ENCODE results near the gene FASTKD1. TPM values are rescaled to one million over a fixed set of nuclear protein-coding genes. Genes with fewer than 3 reads are reported as not detected.

FASTKD1 gene
- total RNA-seq, 1 donor from 2014 or later = 30.1 TPM

DNA sequence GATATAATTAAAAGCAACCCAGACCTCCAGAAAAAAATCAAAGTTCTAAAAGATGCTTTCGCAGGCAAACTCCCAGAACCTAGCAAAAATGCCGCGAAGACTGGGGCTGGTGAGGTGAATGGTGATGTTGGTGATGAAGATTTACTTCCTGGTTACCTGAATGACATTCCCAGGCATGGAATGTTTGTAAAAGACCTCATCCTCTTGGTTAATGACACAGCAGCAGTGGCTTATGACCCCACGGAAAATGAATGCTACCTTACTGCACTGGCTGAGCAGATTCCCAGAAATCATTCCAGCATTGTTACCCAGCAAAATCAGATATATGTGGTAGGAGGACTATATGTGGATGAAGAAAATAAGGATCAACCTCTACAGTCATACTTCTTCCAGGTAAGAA lies 63.2 kb downstream of the FASTKD1 start:
- H3K4me3 Mint-ChIP-seq = no peak overlapping the region
- no peaks in the 10 kb centered on the region for H3K27me3 Mint-ChIP-seq (ENCODE audit: low read depth)
- peaks cover under 1% of the 10 kb centered on the region for H3K4me1 Mint-ChIP-seq
- no peak for DNase-seq (ENCODE audit: low spot score in 2 of 2, unreplicated experiment in 2 of 2)
- no peaks in the 10 kb centered on the region for H3K9me3 Mint-ChIP-seq
- no peak overlapping the region for H3K27ac Mint-ChIP-seq
- TF ChIP-seq, protein P1, sequence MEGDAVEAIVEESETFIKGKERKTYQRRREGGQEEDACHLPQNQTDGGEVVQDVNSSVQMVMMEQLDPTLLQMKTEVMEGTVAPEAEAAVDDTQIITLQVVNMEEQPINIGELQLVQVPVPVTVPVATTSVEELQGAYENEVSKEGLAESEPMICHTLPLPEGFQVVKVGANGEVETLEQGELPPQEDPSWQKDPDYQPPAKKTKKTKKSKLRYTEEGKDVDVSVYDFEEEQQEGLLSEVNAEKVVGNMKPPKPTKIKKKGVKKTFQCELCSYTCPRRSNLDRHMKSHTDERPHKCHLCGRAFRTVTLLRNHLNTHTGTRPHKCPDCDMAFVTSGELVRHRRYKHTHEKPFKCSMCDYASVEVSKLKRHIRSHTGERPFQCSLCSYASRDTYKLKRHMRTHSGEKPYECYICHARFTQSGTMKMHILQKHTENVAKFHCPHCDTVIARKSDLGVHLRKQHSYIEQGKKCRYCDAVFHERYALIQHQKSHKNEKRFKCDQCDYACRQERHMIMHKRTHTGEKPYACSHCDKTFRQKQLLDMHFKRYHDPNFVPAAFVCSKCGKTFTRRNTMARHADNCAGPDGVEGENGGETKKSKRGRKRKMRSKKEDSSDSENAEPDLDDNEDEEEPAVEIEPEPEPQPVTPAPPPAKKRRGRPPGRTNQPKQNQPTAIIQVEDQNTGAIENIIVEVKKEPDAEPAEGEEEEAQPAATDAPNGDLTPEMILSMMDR (IDR thresholded peaks at IDR 0.05; ENCODE audit: unreplicated experiment) = no peak
- H3K36me3 Mint-ChIP-seq = peaks cover 5% of the 10 kb centered on the region

DNA sequence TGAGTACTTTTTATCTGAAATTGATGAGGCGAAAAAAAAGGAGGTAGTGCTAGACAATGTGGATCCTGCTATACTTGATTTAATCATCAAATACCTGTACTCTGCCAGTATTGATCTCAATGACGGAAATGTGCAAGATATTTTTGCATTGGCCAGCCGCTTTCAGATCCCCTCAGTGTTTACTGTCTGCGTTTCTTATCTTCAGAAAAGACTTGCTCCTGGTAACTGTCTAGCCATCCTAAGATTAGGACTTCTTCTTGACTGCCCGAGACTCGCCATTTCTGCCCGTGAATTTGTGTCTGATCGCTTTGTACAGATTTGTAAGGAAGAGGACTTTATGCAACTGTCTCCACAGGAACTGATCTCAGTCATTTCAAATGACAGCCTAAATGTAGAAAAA lies 63.7 kb downstream of the FASTKD1 start:
- no peak for DNase-seq (ENCODE audit: low spot score in 2 of 2, unreplicated experiment in 2 of 2)
- H3K27ac Mint-ChIP-seq = no peak overlapping the region
- no peaks in the 10 kb centered on the region for H3K4me1 Mint-ChIP-seq
- H3K9me3 Mint-ChIP-seq = no peaks in the 10 kb centered on the region
- no peaks in the 10 kb centered on the region for H3K27me3 Mint-ChIP-seq (ENCODE audit: low read depth)
- H3K4me3 Mint-ChIP-seq = no peak overlapping the region
- H3K36me3 Mint-ChIP-seq = peaks cover 8% of the 10 kb centered on the region
- TF ChIP-seq, protein P1 (IDR thresholded peaks at IDR 0.05; ENCODE audit: unreplicated experiment) = no peak

DNA sequence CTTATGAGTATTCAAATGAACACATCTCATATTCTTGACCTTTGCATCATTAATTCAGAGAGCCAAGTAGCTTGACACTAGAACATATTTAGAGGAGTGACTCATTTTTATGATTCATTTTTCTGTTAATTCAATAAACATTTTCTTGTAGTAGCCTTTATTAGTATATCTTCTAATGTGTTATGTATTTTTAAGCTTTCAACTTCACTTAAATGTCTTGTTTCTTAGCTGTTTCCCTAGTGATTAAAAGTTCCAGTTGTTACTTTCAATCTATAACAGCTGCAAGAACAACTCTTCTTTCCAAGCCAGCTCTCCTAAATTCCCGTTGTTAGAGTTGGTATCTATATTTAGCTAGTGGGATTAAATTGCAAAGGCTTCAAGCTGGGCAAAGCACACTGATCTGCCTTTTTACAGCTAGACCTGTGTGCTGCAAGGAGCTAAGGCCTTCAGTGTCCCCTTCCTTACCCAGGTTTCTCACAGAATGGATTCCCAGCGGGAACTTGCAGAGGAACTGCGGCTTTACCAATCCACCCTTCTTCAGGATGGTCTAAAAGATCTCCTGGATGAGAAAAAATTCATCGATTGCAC lies 64.3 kb downstream of the FASTKD1 start, which contains the start of gene KLHL41:
KLHL41 (plus strand) TSS at position 405 of the 588 bp plus-strand sequence; CDS start at position 482, 77 bp downstream.
- Mint-ChIP-seq H3K36me3 (peaks cover 14% of the 10 kb centered on the region), H3K4me1 (no peaks in the 10 kb centered on the region), H3K27ac (no peak within 1 kb of the TSS), H3K27me3 (ENCODE audit: low read depth) (no peaks in the 10 kb centered on the region), H3K9me3 (no peaks in the 10 kb centered on the region), H3K4me3 (no peak within 1 kb of the TSS)
- DNase-seq (ENCODE audit: low spot score in 2 of 2, unreplicated experiment in 2 of 2) = no peak
- TF ChIP-seq, protein P1 (IDR thresholded peaks at IDR 0.05; ENCODE audit: unreplicated experiment) = no peak

DNA sequence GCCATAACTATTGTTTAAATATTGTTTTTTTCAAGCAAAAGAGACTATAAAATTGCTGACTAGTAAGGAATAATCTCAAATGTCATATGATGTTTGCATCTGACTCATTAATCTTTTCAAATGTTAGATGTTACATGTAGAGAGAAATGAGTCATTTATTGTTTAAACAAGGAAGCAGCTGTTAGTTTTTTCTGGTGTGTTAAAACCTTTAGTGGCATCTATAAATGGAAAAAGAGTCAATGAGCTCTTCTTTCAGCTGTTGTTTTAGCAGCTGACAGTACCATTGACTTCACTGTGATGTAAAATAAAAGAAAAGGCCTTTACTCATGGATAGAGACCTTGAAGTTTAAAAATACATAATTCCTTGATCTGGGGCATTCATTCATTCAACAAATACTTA lies 66.0 kb downstream of the FASTKD1 start:
- TF ChIP-seq, protein P1 (IDR thresholded peaks at IDR 0.05; ENCODE audit: unreplicated experiment) = no peak
- H3K36me3 Mint-ChIP-seq = peaks cover 21% of the 10 kb centered on the region
- H3K4me3 Mint-ChIP-seq = no peak overlapping the region
- no peak for DNase-seq (ENCODE audit: low spot score in 2 of 2, unreplicated experiment in 2 of 2)
- no peaks in the 10 kb centered on the region for H3K4me1 Mint-ChIP-seq
- no peaks in the 10 kb centered on the region for H3K9me3 Mint-ChIP-seq
- no peak overlapping the region for H3K27ac Mint-ChIP-seq
- H3K27me3 Mint-ChIP-seq (ENCODE audit: low read depth) = no peaks in the 10 kb centered on the region

DNA sequence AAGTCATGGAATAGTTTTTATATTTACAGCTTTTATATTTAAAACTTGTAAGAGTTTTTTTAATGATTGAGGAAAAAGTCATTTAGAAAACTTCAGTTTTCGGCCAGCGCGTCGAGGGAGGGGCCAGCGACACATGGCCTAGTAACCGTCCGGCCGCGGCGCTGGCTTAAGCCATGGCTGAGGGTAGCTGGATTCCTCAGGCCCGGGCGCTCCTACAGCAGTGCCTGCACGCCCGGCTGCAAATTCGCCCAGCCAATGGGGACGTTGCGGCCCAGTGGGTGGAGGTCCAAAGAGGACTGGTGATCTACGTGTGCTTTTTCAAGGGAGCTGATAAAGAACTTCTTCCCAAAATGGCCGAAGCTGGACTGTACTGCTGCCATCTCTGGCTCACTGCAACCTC lies 69.0 kb downstream of the FASTKD1 start:
- Mint-ChIP-seq H3K36me3 (peaks cover 21% of the 10 kb centered on the region), H3K27me3 (ENCODE audit: low read depth) (no peaks in the 10 kb centered on the region), H3K4me3 (no peak overlapping the region), H3K27ac (no peak overlapping the region), H3K9me3 (no peaks in the 10 kb centered on the region), H3K4me1 (no peaks in the 10 kb centered on the region)
- no peak for DNase-seq (ENCODE audit: low spot score in 2 of 2, unreplicated experiment in 2 of 2)
- TF ChIP-seq, protein P1 (IDR thresholded peaks at IDR 0.05; ENCODE audit: unreplicated experiment) = no peak
